GM18505 (cell line): ENCODE results near the gene BBLN.

Experiments
- ATAC-seq: cut with Tn5 transposase; IDR thresholded peaks from one replicate; pipeline ENCODE4 v1.9.1; 2021; ENCODE audit not compliant: unreplicated experiment
- POLR2A ChIP-seq: IDR thresholded peaks from 4 replicates; pipeline ENCODE4 v1.6.1; 2011; ENCODE audit warnings: borderline replicate concordance; ENCODE audit not compliant: insufficient read depth, insufficient read length; ENCODE audit errors: extremely low read depth

BBLN gene

GRCh38 chr9:128161215-128161902, 1.3 kb downstream of the BBLN start:
- TF ChIP-seq POLR2A = no peak
- ATAC-seq = no peak

GRCh38 chr9:128162215-128163026, 2.4 kb downstream of the BBLN start:
- TF ChIP-seq POLR2A = no peak
- ATAC-seq = no peak

- no peak for ATAC-seq
- no peak for TF ChIP-seq POLR2A
These were observed 3.0 kb downstream of the BBLN start for GRCh38 chr9:128163027-128163515.

- no peak for ATAC-seq
- peak; percentile 19 for TF ChIP-seq POLR2A
These were observed 3.6 kb downstream of the BBLN start for GRCh38 chr9:128163523-128164306.

GRCh38 chr9:128164307-128164885, 4.3 kb downstream of the BBLN start:
- no peak for ATAC-seq

GRCh38 chr9:128166169-128166568, 6.1 kb downstream of the BBLN start:
- no peak for ATAC-seq
- no peak for TF ChIP-seq POLR2A

More at GRCh38 chr9:128164307-128164885, 4.3 kb downstream of the BBLN start:
- no peak for TF ChIP-seq POLR2A

GRCh38 chr9:128167209-128167608, 7.1 kb downstream of the BBLN start:
- no peak for ATAC-seq
- TF ChIP-seq POLR2A = no peak

GRCh38 chr9:128168731-128169308, 8.8 kb downstream of the BBLN start:
- no peak for ATAC-seq
- TF ChIP-seq POLR2A = no peak

GRCh38 chr9:128169492-128169891, 9.4 kb downstream of the BBLN start:
- no peak for TF ChIP-seq POLR2A
- ATAC-seq = no peak

- ATAC-seq = no peak
- TF ChIP-seq POLR2A = no peak
These were observed 9.9 kb downstream of the BBLN start for GRCh38 chr9:128169925-128170324.

GRCh38 chr9:128174062-128174461, 14.0 kb downstream of the BBLN start:
- ATAC-seq = no peak
- no peak for TF ChIP-seq POLR2A

GRCh38 chr9:128175102-128175563, 15.1 kb downstream of the BBLN start:
- no peak for TF ChIP-seq POLR2A
- ATAC-seq = no peak
